MCF 10A (cell line): ENCODE results near the gene TAPBP. TPM values are rescaled to one million over a fixed set of nuclear protein-coding genes. Genes with fewer than 3 reads are reported as not detected.

Source experiments
- BruUV-seq: library from RNA; stranded (reverse); fragments of 400-500 nt; replicated peaks from 2 replicates; lab custom pipeline; 2021; lab: Mats Ljungman, UMichigan
- CTCF ChIA-PET: fragments of 300-600 bp; sonication (Branson Sonifier 250); formaldehyde crosslinking; extraction: SDS; loops from one replicate; lab custom pipeline; 2021; ENCODE audit warnings: antibody characterized with exemption, inconsistent platforms; lab: Yijun Ruan, JAX
- POLR2A ChIA-PET: fragments of 300-600, 350-650 bp; sonication (Branson Sonifier 250); formaldehyde crosslinking; extraction: SDS; loops from one replicate; lab custom pipeline; 2020; ENCODE audit warnings: antibody characterized with exemption, inconsistent platforms; lab: Yijun Ruan, JAX
- DNase-seq: peaks from one replicate; pipeline ENCODE4 v3.0.0-alpha.2; 2018; ENCODE audit not compliant: unreplicated experiment
- H3K27ac Mint-ChIP-seq: one replicate; pipeline ENCODE4 v1.8.0; 2022; ENCODE audit warnings: mild to moderate bottlenecking, low read depth, mixed read lengths; ENCODE audit not compliant: unreplicated experiment
- H3K27me3 Mint-ChIP-seq: one replicate; pipeline ENCODE4 v1.8.0; 2022; ENCODE audit warnings: mixed read lengths; ENCODE audit not compliant: insufficient read depth, unreplicated experiment
- H3K36me3 Mint-ChIP-seq: one replicate; pipeline ENCODE4 v1.8.0; 2022; ENCODE audit warnings: mild to moderate bottlenecking, moderate library complexity, mixed read lengths; ENCODE audit not compliant: insufficient read depth, unreplicated experiment
- H3K4me1 Mint-ChIP-seq: one replicate; pipeline ENCODE4 v1.8.0; 2022; ENCODE audit warnings: mixed read lengths; ENCODE audit not compliant: insufficient read depth, unreplicated experiment
- H3K4me3 Mint-ChIP-seq: one replicate; pipeline ENCODE4 v1.8.0; 2022; ENCODE audit warnings: mild to moderate bottlenecking, moderate library complexity, mixed read lengths; ENCODE audit not compliant: unreplicated experiment
- H3K9me3 Mint-ChIP-seq: one replicate; pipeline ENCODE4 v1.8.0; 2022; ENCODE audit warnings: mixed read lengths; ENCODE audit not compliant: unreplicated experiment
- intact Hi-C: fragments of 100-400 bp; cut with micrococcal nuclease; formaldehyde crosslinking; loops from 2 replicates; pipeline ENCODE4 v1.14.1; 2022
- total RNA-seq: library from RNA; stranded (reverse); gene quantifications from 2 replicates; pipeline ENCODE4 v1.2.3, GENCODE V29; 2022
- TF ChIP-seq, protein P1 (sequence below): fragments of 200-600 bp; IDR thresholded peaks from one replicate; pipeline ENCODE4 v1.8.0; 2022; ENCODE audit warnings: antibody characterized with exemption, mild to moderate bottlenecking; ENCODE audit not compliant: unreplicated experiment

The TAPBP gene
- total RNA-seq, 1 experiment from 2014 or later, result 84.9 TPM

DNA sequence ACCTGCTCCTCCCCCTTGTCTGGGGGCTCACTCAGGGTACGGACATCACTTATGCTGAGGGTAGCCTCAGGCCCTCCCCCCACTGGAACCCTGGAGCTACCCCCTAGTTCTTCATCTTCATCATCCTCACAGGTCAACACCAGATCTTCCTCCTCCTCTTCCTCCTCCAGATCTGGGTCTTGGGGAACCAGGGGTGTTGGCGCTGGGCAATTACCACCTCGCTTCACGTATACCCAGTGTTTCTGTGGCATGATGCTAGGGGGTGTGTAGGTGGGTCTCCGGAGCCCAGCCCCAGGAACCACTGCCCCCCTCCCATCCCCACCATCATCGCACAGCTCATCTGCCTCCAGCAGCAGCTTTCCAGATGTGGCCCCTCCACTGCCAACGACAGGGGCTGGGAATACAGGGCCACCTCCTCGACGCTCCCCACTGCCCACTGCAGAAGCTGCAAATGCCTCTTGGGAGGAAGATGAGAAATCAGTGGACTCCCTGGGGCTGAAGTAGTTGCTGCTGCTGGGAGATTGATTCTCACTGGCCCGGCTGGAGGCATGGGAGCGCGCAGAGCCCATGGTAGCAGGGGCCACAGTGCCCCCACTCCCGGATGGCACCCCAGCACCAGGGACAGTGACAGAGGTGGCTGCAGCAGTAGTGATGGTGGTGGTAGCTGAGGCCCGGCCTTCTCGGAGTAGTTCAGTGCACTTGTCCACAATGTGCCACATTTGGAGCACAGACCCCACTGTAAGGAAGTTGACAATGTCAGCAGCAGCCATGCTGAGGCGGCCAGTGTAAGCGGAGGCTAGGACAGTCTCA, 2.1 kb upstream of the TAPBP start:
- H3K27me3 Mint-ChIP-seq, result no peaks in the 10 kb centered on the region
- intact Hi-C loops, result no loop called here
- peaks cover 81% of the 10 kb centered on the region for H3K36me3 Mint-ChIP-seq
- ChIA-PET POLR2A (interaction anchor here (1.5 to 3.0 kb wide), 2 partner anchors 17 to 60 kb away, joined by 6 to 30 read pairs; partner anchors contain the start of gene RGL2), CTCF (interaction anchor here (0.7 to 1.5 kb wide), 2 partner anchors 24 to 75 kb away, joined by 3 to 4 read pairs; no protein-coding TSS in a partner anchor)
- no peak for DNase-seq
- TF ChIP-seq, protein P1, sequence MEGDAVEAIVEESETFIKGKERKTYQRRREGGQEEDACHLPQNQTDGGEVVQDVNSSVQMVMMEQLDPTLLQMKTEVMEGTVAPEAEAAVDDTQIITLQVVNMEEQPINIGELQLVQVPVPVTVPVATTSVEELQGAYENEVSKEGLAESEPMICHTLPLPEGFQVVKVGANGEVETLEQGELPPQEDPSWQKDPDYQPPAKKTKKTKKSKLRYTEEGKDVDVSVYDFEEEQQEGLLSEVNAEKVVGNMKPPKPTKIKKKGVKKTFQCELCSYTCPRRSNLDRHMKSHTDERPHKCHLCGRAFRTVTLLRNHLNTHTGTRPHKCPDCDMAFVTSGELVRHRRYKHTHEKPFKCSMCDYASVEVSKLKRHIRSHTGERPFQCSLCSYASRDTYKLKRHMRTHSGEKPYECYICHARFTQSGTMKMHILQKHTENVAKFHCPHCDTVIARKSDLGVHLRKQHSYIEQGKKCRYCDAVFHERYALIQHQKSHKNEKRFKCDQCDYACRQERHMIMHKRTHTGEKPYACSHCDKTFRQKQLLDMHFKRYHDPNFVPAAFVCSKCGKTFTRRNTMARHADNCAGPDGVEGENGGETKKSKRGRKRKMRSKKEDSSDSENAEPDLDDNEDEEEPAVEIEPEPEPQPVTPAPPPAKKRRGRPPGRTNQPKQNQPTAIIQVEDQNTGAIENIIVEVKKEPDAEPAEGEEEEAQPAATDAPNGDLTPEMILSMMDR, result no peak
- no peaks in the 10 kb centered on the region for H3K9me3 Mint-ChIP-seq
- BruUV-seq, result no TSS peak
- H3K4me1 Mint-ChIP-seq, result peaks cover 58% of the 10 kb centered on the region
- no peak overlapping the region for H3K27ac Mint-ChIP-seq
- H3K4me3 Mint-ChIP-seq, result peak overlapping the region; percentile 96

DNA sequence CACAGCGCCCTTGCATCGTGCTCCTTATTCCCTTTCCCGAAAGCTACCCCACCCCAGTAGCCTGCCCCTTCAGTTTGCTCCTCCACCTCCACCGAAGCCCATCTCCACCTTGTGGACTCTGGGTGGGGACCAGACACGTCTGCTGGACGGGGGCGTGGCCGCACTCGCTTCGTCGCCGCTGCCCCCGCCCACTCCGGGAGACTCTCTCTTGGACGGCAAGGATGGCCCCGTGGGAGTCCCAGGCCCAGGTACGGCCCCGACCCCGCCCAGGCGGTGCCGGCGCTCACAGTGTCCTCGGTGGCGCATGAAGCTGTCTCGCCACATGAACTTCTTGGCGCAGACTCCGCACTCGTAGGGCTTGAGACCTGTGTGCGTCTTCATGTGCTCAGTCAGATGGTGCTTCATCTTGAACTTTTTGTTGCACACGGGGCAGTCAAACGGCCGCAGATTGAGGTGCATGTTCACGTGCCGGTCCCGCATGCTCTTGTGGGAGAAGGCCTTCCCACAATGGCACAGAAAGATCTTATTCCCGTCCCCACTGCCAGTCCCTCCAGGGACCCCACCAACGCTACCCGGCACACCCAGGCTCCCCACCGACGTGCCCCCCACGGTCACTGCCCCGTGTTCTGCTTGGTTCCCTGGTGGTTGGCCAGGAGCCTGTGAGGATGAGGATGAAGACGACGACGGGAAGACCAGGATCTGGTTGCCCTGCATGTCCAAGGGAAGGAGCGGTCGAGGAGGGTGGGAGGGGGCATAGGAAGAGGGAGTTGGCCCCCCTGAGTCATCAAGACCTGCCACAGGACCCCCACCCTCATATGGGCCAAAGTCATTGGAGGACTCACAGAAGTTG, 1.3 kb upstream of the TAPBP start:
- TF ChIP-seq, protein P1, result no peak
- peaks cover 81% of the 10 kb centered on the region for H3K36me3 Mint-ChIP-seq
- peak overlapping the region; percentile 99 for H3K27ac Mint-ChIP-seq
- no peaks in the 10 kb centered on the region for H3K9me3 Mint-ChIP-seq
- H3K4me3 Mint-ChIP-seq, result peak overlapping the region; percentile 96
- peaks cover 50% of the 10 kb centered on the region for H3K4me1 Mint-ChIP-seq
- H3K27me3 Mint-ChIP-seq, result no peaks in the 10 kb centered on the region
- ChIA-PET CTCF (interaction anchor here (0.7 to 1.5 kb wide), 2 partner anchors 50 to 76 kb away, joined by 4 to 5 read pairs; no protein-coding TSS in a partner anchor), POLR2A (interaction anchor here (1.5 kb wide), 1 partner anchor 61 kb away, joined by 6 read pairs; no protein-coding TSS in a partner anchor)
- BruUV-seq, result no TSS peak
- intact Hi-C loops, result no loop called here
- peak; percentile 16 for DNase-seq

DNA sequence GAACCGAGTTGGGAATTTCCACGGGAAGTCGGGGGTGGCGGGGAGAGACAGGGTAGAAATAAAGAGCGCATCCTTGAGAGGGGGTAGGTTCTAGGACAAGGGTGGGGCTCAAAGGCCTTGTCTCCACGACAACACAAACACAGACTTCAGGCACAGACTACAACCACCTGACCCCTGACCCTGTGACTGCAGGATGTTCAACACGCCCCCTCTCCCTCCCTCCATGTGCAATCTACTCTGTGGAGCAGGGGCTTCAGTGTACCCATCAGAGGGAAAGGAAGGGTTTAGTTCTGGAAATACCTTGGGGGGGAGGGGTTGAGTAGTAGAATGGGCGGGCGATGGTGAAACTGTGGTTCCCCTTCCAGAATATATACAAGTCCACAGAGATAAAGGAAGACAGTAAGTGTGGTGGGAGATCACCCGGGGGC, 651 bp upstream of the TAPBP start:
- H3K27ac Mint-ChIP-seq, result peak overlapping the region; percentile 99
- peaks cover 43% of the 10 kb centered on the region for H3K4me1 Mint-ChIP-seq
- POLR2A ChIA-PET, result no interaction called here
- no peaks in the 10 kb centered on the region for H3K27me3 Mint-ChIP-seq
- peak overlapping the region; percentile 96 for H3K4me3 Mint-ChIP-seq
- intact Hi-C loops, result no loop called here
- BruUV-seq, result no TSS peak
- TF ChIP-seq, protein P1, result no peak
- H3K36me3 Mint-ChIP-seq, result peaks cover 81% of the 10 kb centered on the region
- CTCF ChIA-PET, result interaction anchor here (0.7 to 1.5 kb wide), 2 partner anchors 49 to 76 kb away, joined by 4 to 5 read pairs; no protein-coding TSS in a partner anchor
- no peaks in the 10 kb centered on the region for H3K9me3 Mint-ChIP-seq
- peak; percentile 83 for DNase-seq
